HG03103 (cell line): ENCODE results near the gene ZDHHC3.
"Not testable (repeated sequence)": the region's sequence is repeated elsewhere in the genome, so short reads cannot be mapped to it uniquely, and the experiment has no call there.

Experiments used
- ATAC-seq: cut with Tn5 transposase; IDR thresholded peaks from one replicate; pipeline ENCODE4 v1.9.1; 2021; ENCODE audit warnings: low read depth; ENCODE audit not compliant: unreplicated experiment

ZDHHC3 gene

GRCh38 chr3:44999782-45000181 is 23.8 kb upstream of the ZDHHC3 start:
- ATAC-seq: no peak

DNA sequence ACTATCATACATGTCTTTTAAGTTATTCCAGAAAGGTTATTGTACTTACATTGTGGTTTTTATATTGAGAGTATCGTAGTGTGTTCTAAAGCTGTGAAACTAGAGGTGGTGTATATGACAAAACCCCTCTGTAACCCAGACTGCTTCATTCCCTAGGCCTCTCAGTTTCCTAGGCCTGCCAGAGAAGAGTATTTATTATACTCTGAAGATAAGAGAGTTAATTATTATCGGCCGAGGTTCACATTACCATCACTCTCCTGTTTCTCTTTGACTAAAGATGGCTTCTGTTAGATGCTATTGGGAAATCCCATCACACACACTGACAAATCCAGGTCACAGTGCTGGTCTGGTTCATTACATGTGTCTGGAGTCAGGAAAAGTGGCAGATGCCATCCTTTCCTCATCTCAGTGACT is 20.6 kb upstream of the ZDHHC3 start:
- no peak for ATAC-seq

GRCh38 chr3:44995142-44995770 is 19.3 kb upstream of the ZDHHC3 start:
- ATAC-seq: no peak

DNA sequence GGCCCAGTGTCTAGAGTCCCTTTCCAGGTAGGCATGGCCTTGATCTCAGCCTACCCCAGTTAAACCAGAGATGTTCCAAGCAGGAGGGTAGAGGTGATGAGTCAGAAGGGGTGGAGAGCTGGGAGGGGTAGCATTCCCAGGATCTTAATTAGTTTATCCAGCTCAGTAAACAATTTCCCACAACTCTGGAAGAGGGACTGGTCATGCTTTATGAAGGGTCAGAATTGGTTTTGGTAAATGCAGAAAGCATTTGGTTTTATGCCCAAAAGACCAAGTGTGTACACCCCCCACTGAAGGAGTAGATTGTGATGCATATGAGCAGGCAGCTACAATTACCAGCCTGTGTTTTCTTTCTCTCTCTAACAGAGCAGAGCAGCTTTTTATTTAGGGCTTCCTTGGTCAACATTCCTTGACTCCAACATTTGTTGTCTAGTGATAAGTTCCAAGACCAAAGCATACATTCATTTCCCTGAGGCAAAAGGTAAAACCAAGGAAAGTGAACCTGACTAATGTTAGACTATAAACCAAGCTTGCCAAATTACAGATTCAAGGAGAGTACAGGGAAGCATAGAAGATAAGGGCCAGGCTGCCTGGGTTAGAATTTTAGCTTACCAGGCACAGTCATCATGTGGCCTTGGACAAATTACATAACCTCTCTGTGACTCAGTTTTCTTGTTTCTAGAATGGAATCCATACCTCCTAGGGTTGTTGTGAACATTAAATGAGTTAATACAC is 17.7 kb upstream of the ZDHHC3 start:
- ATAC-seq: no peak

DNA sequence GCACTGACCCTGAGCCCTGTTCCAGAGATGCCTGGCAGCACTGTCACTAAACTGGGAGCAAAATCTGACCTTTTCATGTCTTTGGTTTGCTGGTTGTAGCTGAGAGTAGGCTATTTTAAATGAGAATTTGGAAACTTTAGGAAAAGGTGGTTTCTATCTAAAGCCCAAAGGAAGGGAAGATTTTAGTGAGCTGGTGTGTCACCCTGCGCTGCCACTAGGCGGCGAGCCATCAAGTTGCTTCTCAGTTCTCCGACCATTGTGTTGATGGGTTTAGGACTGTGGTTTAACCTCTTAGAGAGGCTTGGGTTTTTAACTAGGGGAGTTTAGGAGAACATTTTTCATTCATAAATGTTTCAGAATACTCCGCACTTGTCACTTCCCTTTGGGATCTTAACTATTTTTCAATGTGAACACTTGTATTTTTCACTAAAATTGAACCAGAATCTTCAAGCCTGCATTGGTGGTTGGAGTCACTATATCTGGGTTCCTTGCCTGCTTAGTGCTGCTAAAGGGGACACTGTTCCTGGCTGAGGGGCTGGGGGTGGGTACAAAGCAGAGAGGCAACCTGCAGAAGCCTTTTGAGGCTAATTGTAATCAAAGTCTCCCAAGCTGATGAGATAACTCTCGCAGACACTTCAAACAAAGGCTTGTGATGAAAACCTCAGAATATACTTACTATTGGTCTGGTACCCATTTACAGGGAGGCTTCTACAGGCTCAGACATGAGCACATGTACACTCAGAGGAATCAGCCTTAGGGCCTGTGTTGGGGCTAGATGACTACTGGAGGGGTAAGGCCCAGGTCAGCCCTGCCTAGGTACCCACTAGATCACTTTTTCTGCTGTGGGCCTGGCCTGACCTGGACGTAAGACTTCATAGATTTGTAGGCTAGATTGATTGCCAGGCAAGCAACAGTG is 16.8 kb upstream of the ZDHHC3 start:
- ATAC-seq: no peak

DNA sequence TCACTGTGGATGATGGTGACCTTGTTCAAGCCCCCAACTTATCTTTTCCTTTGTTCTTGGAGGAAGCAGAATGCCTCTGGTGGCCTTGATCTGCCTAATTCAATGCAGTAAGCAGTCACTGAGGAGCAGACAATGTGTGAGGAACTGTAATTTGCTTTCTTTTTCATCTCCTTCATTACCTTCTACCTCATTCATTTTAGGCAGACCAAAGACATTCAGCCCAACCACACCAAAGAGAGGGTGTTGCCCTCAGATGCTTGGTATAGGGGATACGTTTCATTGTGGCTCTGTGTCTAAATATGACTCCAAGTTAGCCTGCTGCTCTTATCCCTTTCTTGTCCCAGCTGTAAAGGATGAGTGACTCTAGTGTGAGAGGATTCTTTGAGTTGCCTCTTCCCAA is 15.4 kb upstream of the ZDHHC3 start:
- ATAC-seq: no peak

DNA sequence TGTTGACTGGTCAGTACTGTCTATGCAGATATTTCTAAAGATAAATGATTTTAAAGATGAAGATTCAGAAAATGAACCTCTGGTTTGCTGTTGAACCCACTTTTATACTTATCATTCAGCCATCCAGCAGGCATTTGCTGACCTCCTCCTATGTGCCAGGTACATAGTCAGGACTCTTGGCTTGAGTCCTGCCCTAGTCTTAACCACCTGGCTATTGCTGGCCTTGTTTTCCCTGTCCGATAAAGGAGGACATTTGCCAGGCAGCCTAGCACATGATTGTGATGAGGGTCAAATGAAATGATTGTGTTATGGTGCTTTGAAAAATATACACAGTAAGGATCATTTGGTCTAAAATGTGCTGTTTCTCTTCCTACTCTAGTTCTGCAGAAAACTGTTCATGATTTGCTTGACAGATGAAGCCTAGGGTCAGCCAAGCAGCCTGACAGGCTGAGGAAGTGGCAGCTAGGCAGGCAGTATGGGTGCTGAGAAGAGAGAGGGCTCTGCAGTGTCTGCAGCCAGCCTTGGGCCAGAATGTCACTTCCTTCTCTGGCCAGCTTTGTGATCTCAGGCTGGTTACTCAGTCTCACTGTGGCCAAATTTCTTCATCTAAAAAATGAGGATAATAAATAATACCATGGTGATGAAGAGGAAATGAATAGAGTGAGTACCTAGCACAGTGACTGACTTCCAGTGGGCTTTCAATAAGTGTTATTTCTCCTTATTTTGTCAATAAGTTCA is 13.8 kb upstream of the ZDHHC3 start:
- ATAC-seq: no peak

DNA sequence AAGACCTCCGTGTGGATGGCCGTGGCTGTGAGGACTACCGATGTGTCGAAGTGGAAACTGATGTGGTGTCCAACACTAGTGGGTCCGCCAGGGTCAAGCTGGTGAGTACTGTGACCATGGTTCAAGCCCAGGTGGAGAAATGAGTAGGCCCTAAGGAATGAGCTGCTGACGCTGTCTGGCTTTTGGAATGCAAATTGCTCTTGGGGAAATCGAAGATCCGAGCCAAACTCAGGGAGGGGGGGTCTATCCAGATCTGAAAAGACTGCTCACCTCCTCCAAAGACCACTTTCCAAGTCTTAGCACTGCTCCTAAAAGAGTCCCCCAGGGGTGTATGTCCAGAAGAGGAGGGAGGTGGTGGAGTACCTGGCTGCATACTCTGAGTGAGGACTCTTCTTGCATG is 13.2 kb upstream of the ZDHHC3 start:
- no peak for ATAC-seq

- ATAC-seq: no peak
Measured at GRCh38 chr3:44988073-44988472, 12.1 kb upstream of the ZDHHC3 start.

GRCh38 chr3:44987332-44987731 is 11.4 kb upstream of the ZDHHC3 start:
- no peak for ATAC-seq

- not testable (repeated sequence) for ATAC-seq
Measured at GRCh38 chr3:44986330-44986729, 10.4 kb upstream of the ZDHHC3 start.

DNA sequence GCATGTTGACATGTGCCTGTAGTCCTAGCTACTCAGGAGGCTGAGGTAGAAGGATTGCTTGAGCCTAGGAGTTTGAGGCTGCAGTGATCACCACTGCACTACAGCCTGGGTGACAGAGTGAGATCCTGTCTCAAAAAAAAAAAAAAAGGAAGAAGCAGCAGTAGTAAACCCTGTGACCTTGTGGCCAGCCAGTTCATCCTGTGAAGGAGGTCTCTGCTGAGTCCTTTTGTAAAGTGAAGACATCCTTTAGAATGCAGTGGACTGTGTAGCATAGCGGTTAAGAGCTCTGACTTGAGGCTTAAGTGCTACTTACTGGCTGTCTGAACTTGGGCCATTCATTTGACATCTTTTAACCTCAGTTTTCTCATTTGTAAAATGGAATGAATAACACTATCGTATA is 8.4 kb upstream of the ZDHHC3 start:
- no peak for ATAC-seq

DNA sequence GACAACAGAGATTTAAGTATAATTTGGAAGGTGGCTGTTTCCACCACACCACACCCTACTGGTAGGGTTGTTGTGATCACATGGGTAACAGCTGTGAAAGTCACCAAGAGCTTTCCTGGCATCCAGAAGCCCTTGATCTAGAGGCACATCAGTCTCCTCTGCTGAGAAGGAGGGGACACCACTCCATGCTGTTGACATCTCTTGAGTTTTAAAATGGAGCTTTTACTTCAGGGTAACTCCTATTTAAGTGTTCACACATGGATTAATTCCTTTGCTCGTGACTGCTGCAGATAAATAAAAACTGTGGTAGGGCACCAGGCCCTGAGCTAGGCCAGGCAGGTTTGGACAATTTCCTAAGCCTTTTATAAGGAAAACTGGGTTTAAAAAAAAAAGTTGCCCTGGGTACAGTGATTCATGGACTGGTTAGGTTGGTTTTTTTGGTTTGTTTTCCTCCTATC is 7.5 kb upstream of the ZDHHC3 start:
- ATAC-seq: no peak

DNA sequence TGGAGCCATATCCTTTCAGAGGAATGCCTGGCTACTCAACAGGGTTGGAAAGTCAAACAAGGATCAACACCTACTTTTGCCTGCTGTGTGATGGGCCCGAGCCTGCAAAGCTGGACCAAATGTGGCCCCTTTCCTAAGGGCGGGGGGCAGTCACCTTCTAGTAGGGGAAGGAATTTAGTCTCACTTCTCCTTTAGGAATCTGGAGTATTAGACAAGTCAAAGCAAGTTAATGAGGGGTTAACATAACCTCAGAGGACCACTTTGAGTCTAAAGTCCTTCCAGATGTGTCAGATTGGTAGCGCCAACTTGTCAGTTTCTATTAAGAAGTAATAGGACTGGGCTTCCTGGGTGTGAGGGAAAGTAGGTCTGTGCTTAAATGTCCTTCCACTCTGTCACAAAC is 6.8 kb upstream of the ZDHHC3 start:
- ATAC-seq: no peak

GRCh38 chr3:44981751-44982150 is 5.8 kb upstream of the ZDHHC3 start:
- no peak for ATAC-seq

DNA sequence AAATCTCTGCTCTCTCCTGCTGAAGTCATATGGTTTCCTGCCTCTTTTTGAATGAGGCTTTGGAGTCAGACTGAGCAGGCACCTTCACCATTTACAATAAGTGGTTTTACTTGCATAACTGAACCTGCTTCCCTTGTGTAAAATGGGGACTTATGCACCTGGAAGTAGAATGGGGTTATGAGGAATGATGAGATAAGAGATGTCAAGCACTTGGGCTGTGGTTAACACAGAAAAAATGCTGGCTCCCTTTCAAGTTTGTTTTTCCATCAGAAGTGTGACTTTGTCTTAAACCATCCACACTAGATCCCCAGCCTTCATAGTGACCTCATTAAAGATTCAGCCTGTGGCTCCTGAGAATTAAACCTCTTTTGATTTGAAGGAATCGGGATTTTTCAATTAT is 5.2 kb upstream of the ZDHHC3 start:
- ATAC-seq: no peak

GRCh38 chr3:44974416-44974815 is 1.6 kb downstream of the ZDHHC3 start:
- ATAC-seq: no peak

DNA sequence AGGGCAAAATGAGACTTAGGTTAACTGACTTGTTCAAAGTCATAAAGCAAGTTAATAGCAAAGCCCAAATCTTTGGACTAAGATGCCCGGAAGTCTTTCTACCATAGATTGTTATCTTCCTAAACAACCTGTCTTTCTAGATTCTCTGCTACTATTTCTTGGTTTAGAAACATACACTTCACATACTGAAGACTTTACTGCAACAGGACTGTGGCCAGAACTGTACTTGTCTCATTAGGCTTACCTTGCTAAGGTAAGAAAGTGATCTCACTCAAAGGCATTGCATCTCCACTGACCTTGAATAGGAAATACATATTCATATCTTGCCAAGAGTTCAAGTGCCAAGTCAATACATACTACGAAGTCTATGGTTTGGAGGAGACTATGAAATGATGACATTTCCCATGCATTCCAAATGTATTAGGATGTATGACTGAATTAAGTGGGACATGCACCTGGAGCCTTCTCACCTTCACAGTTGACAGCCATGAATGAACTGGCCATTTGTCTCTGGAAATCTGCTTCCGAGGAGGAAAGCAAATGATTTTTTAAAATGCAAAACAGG is 5.0 kb downstream of the ZDHHC3 start:
- ATAC-seq: no peak

- no peak for ATAC-seq
Measured at GRCh38 chr3:44969828-44970179, 6.2 kb downstream of the ZDHHC3 start.

DNA sequence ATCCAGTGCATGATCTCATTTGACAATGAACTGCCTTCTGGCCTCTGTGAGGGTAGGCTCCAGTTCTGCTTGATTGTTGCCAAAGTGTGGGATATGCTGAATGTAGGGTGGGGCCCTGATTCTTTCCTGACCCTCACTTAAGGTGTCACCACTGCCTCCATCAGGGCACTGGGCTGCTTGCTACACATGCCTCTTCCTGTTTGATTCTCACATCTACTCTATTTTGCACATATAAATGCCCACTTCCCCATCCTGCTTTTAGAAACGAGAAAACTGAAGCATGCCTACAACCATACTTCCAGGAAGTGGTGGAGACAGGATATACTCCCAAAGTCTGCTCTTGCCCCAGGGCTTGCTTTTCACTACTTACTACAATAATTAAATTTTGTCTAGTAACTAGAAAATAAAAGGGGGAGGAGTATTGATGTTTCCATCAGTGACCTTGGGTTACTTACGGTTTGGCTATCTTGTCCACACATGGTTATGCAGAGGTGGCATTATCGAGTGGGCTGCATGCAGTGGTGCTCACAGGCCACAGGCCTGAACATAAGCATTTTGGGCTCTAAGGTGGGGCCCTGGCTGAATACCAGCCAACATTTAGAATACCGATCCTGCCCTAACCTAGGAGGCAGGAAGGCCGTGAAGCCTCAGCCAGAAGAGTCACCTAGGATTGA is 6.7 kb downstream of the ZDHHC3 start:
- no peak for ATAC-seq
